LoVo (cell line): ENCODE data around the gene MOGAT1.
"Not testable (repeated sequence)": the region's sequence is repeated elsewhere in the genome, so short reads cannot be mapped to it uniquely, and the experiment has no call there.

ENCODE experiments used
- DNase-seq: peaks from one replicate; pipeline ENCODE4 v3.0.0-alpha.2; 2016; ENCODE audit warnings: low spot score

MOGAT1 gene

DNA sequence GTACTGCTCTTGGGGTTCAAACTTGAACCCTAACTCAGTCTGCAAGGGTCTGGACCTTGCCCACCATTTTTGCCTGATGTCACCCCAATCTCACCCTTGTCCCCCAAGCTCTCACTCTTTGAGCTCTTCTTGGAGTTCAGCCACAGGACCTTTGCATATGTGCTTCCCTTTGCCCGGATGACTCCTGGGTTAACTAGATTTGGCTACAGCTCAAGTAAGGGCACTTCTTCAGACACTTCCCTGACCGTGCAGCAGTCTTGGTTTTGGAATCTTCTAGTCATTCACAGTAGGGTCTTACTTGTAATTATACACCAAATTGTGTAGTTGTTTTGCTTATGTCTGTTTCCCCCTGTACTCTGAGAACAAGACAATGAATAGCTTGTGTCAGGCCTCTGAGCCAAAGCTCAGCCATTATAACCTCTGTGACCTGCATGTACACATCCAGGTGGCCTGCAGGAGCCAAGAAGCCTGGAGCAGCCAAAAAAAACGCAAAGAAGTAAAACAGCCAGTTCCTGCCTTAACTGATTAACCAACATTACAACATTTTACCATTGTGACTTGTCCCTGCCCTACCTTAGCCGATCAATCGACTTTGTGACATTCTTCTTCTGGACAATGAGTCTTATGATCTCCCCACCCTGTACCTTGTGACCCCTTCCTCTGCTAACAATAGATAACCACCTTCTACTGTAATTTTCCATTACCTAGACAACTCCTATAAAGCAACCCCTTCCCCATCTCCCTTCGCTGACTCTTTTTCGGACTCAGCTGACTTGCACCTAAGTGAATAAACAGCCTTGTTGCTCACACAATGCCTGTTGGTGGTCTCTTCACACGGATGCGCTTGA lies 1.0 kb upstream of the MOGAT1 start:
- DNase-seq, result no peak

DNA sequence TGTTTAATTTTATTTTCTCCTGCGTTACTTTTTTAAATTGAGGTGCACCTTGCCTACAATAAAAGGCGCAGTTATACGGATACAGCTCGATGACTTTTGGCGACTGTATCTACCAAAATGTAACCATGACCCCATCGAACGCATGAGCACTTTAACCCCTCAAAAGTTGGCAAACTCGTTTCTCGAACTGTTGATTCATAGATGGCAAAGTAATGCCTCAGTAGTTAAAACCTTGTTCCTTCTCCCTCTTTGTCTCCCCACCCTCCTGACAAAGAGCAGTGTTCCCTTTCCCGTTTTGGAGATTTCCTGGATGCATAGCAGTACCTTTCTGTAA lies 577 bp downstream of the MOGAT1 start:
- no peak for DNase-seq

GRCh38 chr2:222673273-222673672 lies 1.8 kb downstream of the MOGAT1 start:
- DNase-seq, result no peak

- no peak for DNase-seq
Observed at GRCh38 chr2:222673883-222674282, 2.4 kb downstream of the MOGAT1 start.

DNA sequence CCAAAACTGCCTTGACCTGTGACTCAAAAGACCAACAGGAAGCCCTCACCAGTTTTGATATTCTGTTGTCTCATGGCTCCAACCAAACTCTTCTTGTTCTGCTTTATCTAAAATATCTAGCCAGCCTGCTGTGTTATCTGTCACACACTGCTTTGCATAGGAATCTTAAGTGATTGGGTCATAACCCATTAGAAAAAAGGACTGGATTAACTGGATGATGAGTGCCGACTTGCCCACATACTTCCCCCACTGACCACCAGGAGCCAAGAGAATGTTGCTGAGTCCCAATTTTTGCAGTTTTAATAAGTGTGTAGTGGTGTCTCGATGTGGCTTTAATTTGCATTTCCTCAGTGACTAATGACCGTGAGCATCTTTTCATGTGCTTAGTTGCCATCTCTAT lies 6.5 kb downstream of the MOGAT1 start:
- no peak for DNase-seq

GRCh38 chr2:222683805-222684204 lies 12.3 kb downstream of the MOGAT1 start:
- DNase-seq, result no peak

GRCh38 chr2:222686086-222686750 lies 14.8 kb downstream of the MOGAT1 start:
- DNase-seq, result no peak

DNA sequence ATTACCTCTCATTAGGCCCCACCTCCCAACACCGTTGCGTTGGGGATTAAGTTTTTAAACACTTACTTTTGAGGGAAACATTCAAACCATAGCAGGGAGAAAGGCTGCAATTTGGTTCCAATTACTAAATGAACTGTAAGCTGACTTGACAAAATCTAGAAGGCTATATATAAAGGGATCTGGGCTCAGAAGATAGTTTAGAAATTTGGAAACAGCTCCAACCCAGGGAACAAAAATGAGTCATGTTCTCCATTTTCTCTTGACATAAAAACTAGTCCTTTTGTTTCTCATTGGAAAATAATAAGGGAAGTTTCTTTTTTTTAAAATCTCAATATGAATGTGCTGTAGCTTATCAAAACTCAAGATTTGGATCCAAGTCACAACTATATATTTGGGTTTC lies 17.5 kb downstream of the MOGAT1 start:
- no peak for DNase-seq

DNA sequence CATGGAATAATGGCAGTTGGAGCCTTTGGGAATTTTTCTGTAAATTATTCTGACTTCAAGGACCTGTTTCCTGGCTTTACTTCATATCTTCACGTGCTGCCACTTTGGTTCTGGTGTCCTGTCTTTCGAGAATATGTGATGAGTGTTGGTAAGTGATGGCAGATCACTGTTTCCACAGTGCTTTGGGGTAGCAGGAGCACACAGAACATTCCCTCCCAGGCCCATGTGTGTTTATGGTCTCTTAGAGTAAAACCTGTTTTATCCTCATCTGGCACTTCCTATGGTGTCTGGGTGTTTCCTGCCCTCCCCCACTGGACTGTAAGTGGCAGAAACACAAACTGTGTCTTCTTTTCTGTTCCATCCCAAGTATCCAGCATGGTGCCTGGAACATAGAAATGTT lies 17.9 kb downstream of the MOGAT1 start:
- DNase-seq, result no peak

- DNase-seq, result peak; percentile 73
Observed at GRCh38 chr2:222690564-222691200, 19.2 kb downstream of the MOGAT1 start.

- not testable (repeated sequence) for DNase-seq
Observed at GRCh38 chr2:222693413-222693812, 22.0 kb downstream of the MOGAT1 start.

DNA sequence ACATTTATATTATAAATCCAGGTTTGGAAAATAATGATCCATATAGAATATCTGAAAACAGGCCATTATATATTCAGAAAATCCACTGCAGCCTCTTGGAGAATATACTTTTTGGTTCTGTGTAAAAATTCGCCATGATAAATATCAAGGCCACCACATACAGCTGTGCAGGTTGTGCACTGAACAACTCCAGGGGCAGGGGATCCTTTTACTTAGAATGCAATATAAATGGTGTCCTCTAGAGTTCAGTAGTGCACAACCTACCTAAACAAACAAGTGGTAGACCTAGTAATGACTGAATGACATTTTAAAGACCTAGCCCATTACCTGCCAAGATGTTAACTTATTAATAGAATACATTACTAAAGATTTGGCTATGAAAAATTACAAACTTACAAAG lies 22.4 kb downstream of the MOGAT1 start:
- no peak for DNase-seq

- DNase-seq, result no peak
Observed at GRCh38 chr2:222698276-222698675, 26.8 kb downstream of the MOGAT1 start.

DNA sequence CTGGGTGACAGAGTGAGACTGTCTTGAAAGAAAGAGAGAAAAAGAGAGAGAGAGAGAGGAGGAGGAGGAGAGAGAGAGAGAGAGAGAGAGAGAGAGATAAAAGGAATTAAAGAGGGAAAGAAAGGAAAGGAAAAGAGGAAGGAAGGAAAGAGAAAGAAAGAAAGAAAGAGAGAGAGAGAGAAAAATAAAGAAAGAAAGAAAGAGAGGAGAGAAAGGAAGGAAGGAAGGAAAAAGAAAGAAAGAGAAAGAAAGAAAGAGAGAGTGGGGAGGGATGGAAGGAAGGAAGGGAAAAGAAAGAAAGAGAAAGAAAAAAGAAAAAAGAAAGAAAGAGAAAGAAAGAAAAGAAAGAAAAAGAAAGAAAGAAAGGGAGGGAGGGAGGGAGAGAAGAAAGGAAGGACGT lies 29.8 kb downstream of the MOGAT1 start:
- DNase-seq, result no peak

- no peak for DNase-seq
Observed at GRCh38 chr2:222701721-222702131, 30.3 kb downstream of the MOGAT1 start.

DNA sequence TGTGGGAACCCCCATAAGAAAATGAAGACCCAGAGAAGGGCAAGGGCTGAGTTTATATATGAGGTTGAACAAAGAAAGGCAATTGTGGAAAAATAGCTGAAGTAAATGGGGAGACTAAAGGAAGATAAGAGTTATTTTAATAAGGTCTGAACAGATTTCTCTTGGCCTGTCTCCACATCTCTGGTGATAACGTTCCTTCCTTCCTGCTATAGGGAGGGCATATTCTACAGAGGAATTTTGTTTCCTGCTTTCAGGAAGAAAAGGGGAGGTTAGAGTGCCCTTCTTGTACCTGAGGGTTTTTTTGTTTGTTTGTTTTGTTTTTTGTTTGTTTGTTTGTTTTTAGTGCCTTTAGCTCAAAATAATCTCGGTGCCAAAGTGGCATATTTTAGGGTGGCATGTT lies 31.6 kb downstream of the MOGAT1 start:
- DNase-seq, result no peak

DNA sequence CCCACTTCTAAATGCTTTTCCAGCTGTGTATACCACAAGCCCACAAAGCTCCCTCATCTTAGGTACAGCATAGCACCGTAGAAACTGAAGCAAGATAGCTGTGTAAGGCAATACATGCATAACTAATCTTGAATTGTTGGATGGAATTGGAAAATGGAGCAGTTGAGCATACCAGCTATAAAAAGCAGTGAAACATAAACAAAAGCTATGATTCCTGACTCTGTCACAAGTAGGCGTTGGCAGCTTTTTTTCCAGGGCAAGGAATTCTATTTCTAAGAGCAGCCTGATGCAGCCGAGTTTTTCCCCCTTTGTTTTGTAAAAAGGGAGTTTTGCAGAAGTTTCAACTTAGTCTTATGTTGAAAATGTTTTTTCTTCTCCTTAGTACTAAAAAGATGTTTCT lies 32.4 kb downstream of the MOGAT1 start:
- DNase-seq, result no peak

- no peak for DNase-seq
Observed at GRCh38 chr2:222706616-222707015, 35.2 kb downstream of the MOGAT1 start.

DNA sequence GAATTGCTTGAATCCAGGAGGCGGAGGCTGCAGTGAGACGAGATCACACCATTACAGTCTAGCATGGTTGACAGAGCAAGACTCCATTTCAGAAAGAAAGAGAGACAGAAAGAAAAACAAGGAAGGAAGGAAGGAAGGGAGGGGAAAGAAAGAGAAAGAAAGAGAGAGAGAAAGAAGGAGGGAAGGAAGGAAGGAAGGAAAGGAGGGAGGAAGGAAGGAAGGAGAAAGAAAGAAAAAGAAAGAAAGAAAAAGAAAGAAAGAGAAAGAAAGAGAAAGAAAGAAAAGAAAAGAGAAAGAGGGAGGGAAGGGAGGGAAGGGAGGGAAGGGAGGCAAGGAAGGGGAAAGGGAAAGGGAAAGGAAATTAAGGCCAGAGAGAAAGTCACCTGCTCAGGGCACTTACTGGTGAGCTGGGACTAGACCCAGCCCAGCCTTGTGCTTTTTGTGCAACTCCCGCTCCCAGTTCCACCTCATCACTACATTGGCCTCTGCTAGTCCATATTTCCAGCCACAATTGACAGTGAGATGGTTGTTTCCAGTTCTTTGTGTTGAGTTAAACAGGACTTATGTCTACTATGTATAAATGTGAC lies 35.7 kb downstream of the MOGAT1 start:
- no peak for DNase-seq

GRCh38 chr2:222707689-222708273 lies 36.3 kb downstream of the MOGAT1 start:
- DNase-seq, result peak; percentile 17

DNA sequence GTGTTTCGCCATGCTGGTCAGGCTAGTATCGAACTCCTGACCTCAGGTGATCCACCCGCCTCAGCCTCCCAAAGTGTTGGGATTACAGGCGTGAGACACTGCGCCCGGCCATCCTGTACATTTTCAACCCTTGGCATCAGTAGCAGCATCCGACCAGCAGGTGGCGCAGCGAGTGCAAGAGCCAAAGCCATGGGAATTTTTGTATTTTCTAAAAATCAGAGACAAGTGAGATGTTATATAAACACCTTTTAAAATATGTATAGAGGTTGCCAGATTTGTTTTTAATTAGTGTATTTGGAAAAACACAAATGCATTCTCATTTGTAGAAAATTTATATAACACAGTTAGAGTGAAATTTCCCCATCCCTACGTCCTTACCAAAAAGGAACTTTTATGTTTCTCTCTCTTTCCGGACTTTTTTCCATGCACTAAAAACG lies 36.8 kb downstream of the MOGAT1 start:
- DNase-seq, result peak; percentile 62

DNA sequence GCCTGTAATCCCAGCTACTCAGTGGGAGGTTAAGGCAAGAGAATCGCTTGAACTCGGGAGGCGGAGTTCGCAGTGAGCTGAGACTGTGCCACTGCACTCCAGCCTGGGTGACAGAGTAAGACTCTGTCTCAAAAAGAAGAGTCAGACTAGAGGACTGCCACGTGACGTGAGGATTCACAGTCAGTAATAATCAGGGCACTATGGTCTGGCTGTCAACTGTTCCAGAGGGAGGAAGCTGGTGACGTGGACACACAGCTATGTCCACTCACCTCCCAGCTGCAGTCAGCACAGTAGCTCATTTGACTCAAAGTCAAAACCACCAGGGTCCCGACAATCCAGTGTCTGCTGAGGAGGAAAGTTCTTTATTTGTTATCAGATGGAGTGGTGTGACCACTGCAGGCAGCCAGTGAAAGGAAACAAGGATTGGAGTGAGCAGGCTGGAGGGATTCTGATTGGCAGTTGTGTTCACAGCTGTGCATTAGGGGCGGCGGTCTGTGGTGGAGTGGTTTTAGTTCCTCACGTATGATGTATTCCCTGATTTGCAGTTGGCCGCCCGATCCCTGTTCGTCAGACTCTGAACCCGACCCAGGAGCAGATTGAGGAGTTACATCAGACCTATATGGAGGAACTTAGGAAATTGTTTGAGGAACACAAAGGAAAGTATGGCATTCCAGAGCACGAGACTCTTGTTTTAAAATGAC lies 37.9 kb downstream of the MOGAT1 start:
- DNase-seq, result no peak
